Fibroblast of gingiva (primary cell): ENCODE results near the gene TMEM120B.
"Not testable (repeated sequence)": the region's sequence is repeated elsewhere in the genome, so short reads cannot be mapped to it uniquely, and the experiment has no call there.

Experiments
- DNase-seq: peaks from one replicate; pipeline ENCODE4 v3.0.0-alpha.2; 2011; ENCODE audit warnings: low read depth

Gene TMEM120B

DNA sequence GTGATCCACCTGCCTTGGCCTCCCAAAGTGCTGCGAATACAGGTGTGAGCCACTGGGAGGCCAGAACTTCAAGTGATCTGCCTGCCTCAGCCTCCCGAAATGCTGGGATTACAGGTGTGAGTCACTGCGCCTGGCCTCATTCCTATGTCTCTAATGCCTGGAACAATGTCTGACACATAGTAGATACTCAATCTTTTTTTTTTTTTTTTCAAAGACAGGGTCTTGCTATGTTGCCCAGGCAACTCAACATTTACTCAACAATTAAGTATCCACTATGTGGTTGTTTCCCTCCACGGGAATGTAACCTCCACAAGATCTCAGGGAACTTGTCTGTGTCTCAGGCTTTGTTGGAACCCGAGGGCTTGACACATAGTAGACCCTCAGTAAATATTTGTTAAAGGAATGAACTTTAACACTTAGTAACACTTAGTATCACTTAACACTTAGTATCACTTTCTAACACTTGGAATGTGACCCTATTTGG lies 3.0 kb upstream of the TMEM120B start:
- no peak for DNase-seq

DNA sequence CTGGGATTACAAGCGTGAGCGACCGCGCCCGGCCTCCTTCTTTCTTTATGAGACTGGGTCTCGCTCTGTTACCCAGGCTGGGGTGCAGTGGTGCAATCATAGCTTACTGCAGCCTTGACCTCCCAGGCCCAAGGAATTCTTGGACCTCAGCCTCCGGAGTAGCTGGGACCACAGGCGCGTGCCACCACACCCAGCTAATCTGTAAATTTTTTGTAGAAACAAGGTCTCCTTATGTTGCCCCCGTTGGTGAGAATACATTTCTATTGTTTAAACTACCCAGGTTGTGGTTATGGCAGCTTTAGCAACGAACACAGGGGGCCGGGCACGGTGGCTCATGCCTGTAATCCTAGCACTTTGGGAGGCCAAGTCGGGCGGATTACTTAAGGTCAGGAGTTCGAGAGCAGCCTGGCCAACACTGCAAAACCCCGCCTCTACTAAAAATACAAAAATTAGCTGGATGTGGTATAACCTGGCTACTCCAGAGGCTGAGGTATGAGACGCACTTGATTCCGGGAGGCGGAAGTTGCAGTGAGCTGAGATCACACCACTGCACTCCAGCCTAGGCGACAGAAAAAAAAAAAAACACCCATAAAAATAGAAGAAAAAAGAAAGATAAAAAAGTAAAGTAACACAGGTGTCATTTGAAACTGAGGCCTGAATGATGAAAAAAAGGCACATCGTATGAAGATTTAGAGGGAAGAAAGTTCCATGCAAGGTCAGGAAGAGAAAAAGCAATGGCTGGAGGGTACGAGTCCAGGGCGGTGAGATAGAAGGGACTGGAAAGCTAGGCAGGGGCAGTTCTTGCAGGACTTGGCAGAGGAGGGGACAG lies 977 bp upstream of the TMEM120B start:
- DNase-seq, result no peak

- peak; percentile 41 for DNase-seq
Observed at GRCh38 chr12:121712190-121712460, 427 bp upstream of the TMEM120B start.

DNA sequence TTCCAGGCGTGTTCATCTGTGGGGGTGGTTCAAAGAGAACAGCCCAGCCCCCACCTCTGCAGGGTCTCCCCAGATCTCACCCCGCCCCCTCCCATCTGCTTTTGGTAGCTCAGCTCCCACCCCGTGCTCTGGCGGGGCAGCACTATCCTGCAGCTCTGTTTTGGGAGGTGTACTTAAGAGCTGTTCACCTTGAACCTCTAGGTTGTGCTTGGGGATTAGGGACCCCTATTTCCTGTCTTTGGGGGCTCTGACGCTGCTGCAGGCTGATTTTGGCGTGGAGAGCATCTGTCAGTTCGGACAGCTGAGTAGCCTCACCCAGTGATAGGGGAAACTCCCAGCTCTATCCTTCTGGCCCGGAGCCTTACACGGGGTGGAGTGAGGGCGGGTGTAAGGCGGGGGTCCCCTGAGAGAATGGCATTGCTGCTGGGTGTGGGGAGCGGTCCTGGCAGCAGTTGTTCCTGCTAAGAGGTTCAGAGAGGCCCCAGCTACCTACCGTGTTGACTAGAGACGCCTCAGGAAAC lies 765 bp downstream of the TMEM120B start:
- DNase-seq, result no peak

- no peak for DNase-seq
Observed at GRCh38 chr12:121713793-121714192, 1.2 kb downstream of the TMEM120B start.

DNA sequence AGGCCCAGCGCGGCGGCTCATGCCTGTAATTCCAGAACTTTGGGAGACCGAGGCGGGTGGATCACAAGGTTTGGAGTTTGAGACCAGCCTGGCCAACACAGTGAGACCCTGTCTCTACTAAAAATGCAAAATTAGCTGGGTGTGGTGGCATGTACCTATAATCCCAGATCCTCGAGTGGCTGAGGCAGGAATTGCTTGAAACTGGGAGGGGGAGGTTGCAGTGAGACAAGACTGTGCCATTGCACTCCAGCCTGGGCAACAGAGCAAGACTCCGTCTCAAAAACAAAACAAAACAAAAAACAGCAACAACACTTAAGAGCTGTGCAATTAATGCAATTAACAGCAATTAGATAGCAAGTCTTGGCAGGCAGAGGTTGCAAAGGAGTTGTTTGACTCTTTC lies 2.5 kb downstream of the TMEM120B start:
- not testable (repeated sequence) for DNase-seq

GRCh38 chr12:121715862-121716435 lies 3.4 kb downstream of the TMEM120B start:
- no peak for DNase-seq

DNA sequence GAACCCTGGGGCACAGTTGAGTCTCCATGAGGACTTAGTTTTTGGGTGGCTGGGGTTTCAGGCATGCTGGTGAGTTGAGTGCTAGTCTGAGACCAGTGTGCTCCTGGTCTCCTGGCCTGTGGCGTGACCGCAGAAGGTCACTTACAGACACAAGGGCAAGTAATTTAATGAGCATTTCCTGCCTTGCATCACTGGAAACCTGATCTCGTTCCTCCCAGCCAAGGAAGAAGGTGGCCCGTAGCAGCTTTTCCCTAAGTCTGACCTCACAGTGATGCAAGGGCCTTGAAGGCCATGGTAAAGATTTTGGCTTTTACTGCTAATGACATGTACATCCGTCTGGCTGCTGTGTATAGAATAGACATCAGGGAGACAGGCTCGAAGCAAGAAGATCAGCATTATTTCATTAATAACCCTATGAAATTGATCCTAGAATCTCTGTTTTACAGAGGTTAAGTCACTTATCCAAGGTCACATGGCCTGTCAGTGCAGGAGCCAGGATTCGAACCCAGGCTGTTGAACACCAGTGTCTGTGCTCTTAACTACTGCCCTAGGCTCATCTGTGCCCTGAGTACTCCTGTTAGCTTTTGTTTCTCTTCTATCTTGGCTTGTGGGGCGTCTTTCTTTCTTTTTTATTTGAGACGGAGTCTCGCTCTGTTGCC lies 4.6 kb downstream of the TMEM120B start:
- peak; percentile 89 for DNase-seq

GRCh38 chr12:121718653-121719239 lies 6.2 kb downstream of the TMEM120B start:
- no peak for DNase-seq

GRCh38 chr12:121719926-121720414 lies 7.4 kb downstream of the TMEM120B start:
- peak; percentile 55 for DNase-seq

GRCh38 chr12:121720762-121721161 lies 8.2 kb downstream of the TMEM120B start:
- DNase-seq, result no peak

DNA sequence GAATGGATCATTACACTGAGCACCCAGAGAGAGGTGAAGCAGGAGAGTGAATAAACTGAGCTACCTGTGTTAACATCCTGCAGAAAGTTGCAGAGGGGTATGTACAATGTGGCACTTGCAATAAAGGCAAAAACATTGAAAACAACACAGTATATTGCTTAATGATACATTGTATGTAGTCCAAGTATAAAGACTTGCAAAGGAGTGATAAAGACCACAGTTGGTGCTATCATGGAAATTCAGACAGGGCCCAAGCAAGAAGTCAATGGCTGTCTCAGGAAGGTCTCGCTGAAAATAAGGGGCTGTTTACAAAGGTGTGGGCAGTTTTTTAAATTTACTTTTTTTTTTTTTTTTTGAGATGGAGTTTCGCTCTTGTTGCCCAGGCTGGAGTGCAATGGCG lies 10.0 kb downstream of the TMEM120B start:
- DNase-seq, result no peak

GRCh38 chr12:121723200-121723599 lies 10.6 kb downstream of the TMEM120B start:
- DNase-seq, result no peak

- DNase-seq, result peak; percentile 27
Observed at GRCh38 chr12:121724925-121725324, 12.4 kb downstream of the TMEM120B start.

- no peak for DNase-seq
Observed at GRCh38 chr12:121725423-121725822, 12.9 kb downstream of the TMEM120B start.

GRCh38 chr12:121729021-121729420 lies 16.5 kb downstream of the TMEM120B start:
- no peak for DNase-seq

DNA sequence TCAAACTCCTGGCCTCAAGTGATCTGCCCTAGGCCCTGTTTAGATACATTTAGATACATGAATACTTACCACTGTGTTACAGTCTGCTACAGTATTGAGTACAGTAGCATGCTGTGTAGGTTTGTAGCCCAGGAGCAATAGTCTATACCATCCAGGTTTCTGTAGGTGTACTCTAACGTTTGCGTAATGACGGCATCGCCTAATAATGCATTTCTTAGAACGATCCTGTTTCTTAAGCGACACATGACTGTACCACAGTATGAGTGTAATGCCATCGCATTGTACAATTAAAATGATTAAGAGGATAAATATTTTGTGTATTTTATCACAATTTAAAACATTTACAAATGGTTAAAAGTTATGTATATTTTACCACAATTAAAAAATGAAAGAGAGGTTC lies 18.9 kb downstream of the TMEM120B start:
- DNase-seq, result no peak

GRCh38 chr12:121733849-121734248 lies 21.3 kb downstream of the TMEM120B start:
- no peak for DNase-seq

- DNase-seq, result no peak
Observed at GRCh38 chr12:121738340-121738858, 25.8 kb downstream of the TMEM120B start.

DNA sequence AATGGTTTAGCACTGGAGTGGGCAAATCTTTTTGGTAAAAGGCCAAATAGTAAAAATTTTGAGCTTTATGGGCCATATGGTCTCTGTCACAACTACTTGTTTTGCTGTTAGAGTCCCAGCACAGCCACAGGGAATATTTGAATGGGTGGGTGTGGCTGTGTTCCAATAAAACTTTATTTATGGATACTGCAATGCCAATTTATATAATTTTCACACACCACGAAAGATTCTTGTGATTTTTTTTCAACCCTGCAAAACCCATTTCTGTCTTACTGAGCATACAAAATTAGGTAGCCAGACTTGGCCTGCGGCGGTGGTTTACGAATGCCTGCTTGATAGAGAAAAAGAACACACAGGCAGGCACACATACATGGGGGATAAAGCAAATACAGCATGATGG lies 28.3 kb downstream of the TMEM120B start:
- no peak for DNase-seq

GRCh38 chr12:121741743-121742142 lies 29.2 kb downstream of the TMEM120B start:
- DNase-seq, result no peak

- DNase-seq, result not testable (repeated sequence)
Observed at GRCh38 chr12:121745545-121745944, 33.0 kb downstream of the TMEM120B start.
